ENCODE results near the gene PTGER2.

The PTGER2 gene

GRCh38 chr14:52377940-52378339, 63.8 kb downstream of the PTGER2 start:
- DNase-seq (ENCODE audit: low read depth in 2 of 2), result no peak
